ENCODE data around the gene LRRC47.

The LRRC47 gene

GRCh38 chr1:3738943-3739342 is 57.4 kb downstream of the LRRC47 start:
- DNase-seq (ENCODE audit: low spot score), result no peak
- TF ChIP-seq CTCF (IDR thresholded peaks at IDR 0.05), result no peak
- H3K27ac ChIP-seq, result no peak overlapping the region
- H3K4me3 ChIP-seq, result no peak overlapping the region

- Histone ChIP-seq H3K4me3 (no peak overlapping the region), H3K27ac (no peak overlapping the region)
- no peak for DNase-seq (ENCODE audit: low spot score)
- no peak for TF ChIP-seq CTCF (IDR thresholded peaks at IDR 0.05)
These were observed 59.6 kb downstream of the LRRC47 start for GRCh38 chr1:3736708-3737107.

GRCh38 chr1:3736131-3736561 is 60.2 kb downstream of the LRRC47 start:
- Histone ChIP-seq H3K27ac (no peak overlapping the region), H3K4me3 (no peak overlapping the region)
- TF ChIP-seq CTCF (IDR thresholded peaks at IDR 0.05), result no peak
- no peak for DNase-seq (ENCODE audit: low spot score)

GRCh38 chr1:3735688-3736087 is 60.6 kb downstream of the LRRC47 start:
- no peak overlapping the region for H3K27ac ChIP-seq
- DNase-seq (ENCODE audit: low spot score), result no peak

GRCh38 chr1:3735027-3735681 is 61.1 kb downstream of the LRRC47 start:
- H3K27ac ChIP-seq, result no peak overlapping the region
- no peak overlapping the region for H3K4me3 ChIP-seq
- no peak for TF ChIP-seq CTCF (IDR thresholded peaks at IDR 0.05)
- no peak for DNase-seq (ENCODE audit: low spot score)

More at GRCh38 chr1:3735688-3736087, 60.6 kb downstream of the LRRC47 start:
- no peak for TF ChIP-seq CTCF (IDR thresholded peaks at IDR 0.05)
- H3K4me3 ChIP-seq, result no peak overlapping the region

GRCh38 chr1:3734602-3735001 is 61.7 kb downstream of the LRRC47 start:
- no peak for TF ChIP-seq CTCF (IDR thresholded peaks at IDR 0.05)
- DNase-seq (ENCODE audit: low spot score), result no peak
- H3K27ac ChIP-seq, result no peak overlapping the region
- no peak overlapping the region for H3K4me3 ChIP-seq

GRCh38 chr1:3733883-3734589 is 62.3 kb downstream of the LRRC47 start:
- Histone ChIP-seq H3K27ac (no peak overlapping the region), H3K4me3 (no peak overlapping the region)
- no peak for TF ChIP-seq CTCF (IDR thresholded peaks at IDR 0.05)
- DNase-seq (ENCODE audit: low spot score), result no peak
